ENCODE measurements around the gene NMT1.
"Not testable (repeated sequence)": the region's sequence is repeated elsewhere in the genome, so short reads cannot be mapped to it uniquely, and the experiment has no call there.

NMT1 gene

GRCh38 chr17:45123930-45124796 lies 63.0 kb downstream of the NMT1 start:
- peak in 1 of 2 donors; percentile 15 for DNase-seq

GRCh38 chr17:45124797-45125122 lies 63.6 kb downstream of the NMT1 start:
- DNase-seq: not testable (repeated sequence)

GRCh38 chr17:45125509-45125908 lies 64.4 kb downstream of the NMT1 start:
- DNase-seq: no peak

GRCh38 chr17:45127207-45127547 lies 66.1 kb downstream of the NMT1 start:
- no peak for DNase-seq

GRCh38 chr17:45127548-45128300 lies 66.6 kb downstream of the NMT1 start:
- no peak for DNase-seq

- no peak for DNase-seq
Observed at GRCh38 chr17:45128331-45128730, 67.2 kb downstream of the NMT1 start.

- DNase-seq: no peak
Observed at GRCh38 chr17:45128989-45129388, 67.9 kb downstream of the NMT1 start.

- DNase-seq: no peak
Observed at GRCh38 chr17:45129426-45129939, 68.4 kb downstream of the NMT1 start.

- no peak for DNase-seq
Observed at GRCh38 chr17:45129940-45130680, 69.0 kb downstream of the NMT1 start.

- DNase-seq: no peak
Observed at GRCh38 chr17:45130681-45131615, 69.8 kb downstream of the NMT1 start.

GRCh38 chr17:45131616-45132319 lies 70.7 kb downstream of the NMT1 start:
- DNase-seq: peak; percentile 70

GRCh38 chr17:45132320-45132571 lies 71.1 kb downstream of the NMT1 start, which contains the start of gene PLCD3:
TSS of gene PLCD3 (minus strand) at chr17:45132515. CDS start at chr17:45132410, 105 bp downstream.
- DNase-seq: no peak

- DNase-seq: peak; percentile 73 to 77
Observed at GRCh38 chr17:45132572-45133463, 71.7 kb downstream of the NMT1 start.

GRCh38 chr17:45135192-45135977 lies 74.3 kb downstream of the NMT1 start, which contains the start of gene ACBD4:
TSS of gene ACBD4 (plus strand) at chr17:45135687. CDS start at chr17:45136145, 458 bp downstream.
- peak; percentile 97 to 99 for DNase-seq

GRCh38 chr17:45135978-45136791 lies 75.1 kb downstream of the NMT1 start:
- no peak for DNase-seq

- no peak for DNase-seq
Observed at GRCh38 chr17:45136846-45137560, 75.9 kb downstream of the NMT1 start.

GRCh38 chr17:45137561-45138305 lies 76.6 kb downstream of the NMT1 start:
- DNase-seq: no peak

Measured in stimulated activated CD4-positive, alpha-beta T cell treated with anti-CD3 and anti-CD28 coated beads, Interleukin-2, amount 100 ng/mL, for 24 hours (primary cell).